ENCODE measurements around the gene PHF2.

PHF2 gene

DNA sequence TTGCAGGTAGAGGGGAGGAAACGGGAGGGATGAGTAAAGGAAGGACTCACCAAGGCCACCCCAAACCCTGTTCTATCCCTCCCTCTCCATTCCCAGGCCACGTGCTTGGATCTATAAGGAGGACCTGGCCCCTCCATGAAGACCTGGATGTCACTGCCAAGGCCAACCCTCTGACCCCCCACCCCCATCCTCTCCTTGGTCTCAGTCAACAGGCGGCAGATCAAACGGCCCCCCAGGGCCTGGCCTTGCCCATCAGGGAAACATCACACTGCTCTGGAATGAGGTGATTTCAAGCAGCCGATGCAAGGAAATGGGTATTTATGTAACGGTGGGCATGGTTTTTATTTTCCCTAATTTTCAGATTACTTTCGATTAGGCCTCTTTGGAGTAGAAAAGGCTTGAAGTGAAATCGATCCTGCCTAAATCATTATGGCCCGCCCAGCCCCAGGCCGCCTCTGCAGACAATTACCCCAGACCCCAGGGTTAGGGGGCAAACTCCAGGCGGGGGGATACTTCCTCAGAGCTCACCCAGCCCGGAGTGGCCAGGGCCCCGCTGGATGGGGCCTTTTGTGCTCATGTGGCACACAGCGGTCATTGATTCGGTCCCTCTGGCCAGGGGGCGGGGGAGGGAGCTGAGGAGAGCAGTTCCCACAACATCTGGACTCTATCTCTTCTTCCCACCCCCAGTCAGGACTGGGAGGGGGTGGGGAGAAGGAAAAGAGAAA lies 125.3 kb downstream of the PHF2 start:
- no peak for DNase-seq (ENCODE audit: low read depth)

DNA sequence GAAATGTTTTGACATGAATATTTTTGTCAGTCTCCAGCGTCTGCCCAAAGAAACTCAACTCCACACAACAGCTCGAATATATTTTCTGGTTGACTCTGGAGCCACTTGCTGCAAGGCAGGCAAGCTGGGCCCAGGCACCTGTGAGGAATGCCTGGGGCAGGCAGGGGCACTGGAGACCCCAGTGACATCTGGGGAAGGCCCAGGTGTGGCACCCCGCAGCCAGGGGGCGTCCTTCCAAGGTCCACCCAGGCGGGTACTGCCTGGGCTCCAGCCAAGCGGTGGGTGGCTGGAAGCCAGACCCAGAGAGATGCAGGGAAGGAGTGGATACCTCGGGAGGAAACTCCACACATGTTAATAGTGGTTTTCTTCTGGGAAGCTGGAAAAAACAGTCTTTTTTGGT lies 125.9 kb downstream of the PHF2 start:
- DNase-seq (ENCODE audit: low read depth), result no peak

- no peak for DNase-seq (ENCODE audit: low read depth)
These were observed 132.1 kb downstream of the PHF2 start for GRCh38 chr9:93708289-93708986.

GRCh38 chr9:93708987-93709302 lies 132.6 kb downstream of the PHF2 start:
- DNase-seq (ENCODE audit: low read depth), result no peak

- DNase-seq (ENCODE audit: low read depth), result no peak
These were observed 133.4 kb downstream of the PHF2 start for GRCh38 chr9:93709600-93710369.

DNA sequence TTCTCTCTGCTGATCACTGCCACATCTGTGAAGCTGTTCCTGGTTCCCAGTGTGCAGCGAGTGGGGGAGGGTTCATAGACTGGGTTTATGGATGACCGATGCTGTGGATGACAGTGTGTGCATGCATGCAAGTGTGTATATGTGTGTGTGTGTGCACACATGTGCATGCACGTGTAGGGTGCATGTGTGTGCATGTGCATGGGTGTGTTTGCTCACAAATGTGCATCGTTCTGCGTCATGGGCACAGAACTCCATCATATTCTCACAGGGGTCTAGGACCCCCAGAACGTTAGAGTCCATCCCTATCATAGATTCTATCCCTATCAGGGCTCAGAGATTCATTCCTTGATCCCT lies 134.0 kb downstream of the PHF2 start:
- DNase-seq (ENCODE audit: low read depth), result no peak

DNA sequence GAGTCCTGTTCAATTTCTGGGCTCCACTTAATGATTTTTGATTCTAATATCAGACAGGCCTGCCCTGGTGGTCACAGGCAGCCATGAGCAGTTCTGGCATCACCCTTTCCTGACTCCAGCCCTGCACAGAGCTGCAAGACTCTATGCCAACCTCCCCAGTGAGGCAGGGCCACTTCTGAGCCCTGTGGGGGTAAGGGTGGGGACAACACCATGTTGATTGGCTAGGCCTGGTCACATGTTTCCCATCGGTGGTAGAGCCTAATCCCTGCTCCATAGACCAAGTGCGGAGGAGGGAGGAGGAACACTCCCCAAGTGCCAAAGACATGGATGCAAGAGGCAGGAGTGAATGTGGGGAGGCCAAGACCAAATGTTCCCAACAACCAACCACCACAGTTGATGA lies 134.6 kb downstream of the PHF2 start:
- DNase-seq (ENCODE audit: low read depth), result no peak

DNA sequence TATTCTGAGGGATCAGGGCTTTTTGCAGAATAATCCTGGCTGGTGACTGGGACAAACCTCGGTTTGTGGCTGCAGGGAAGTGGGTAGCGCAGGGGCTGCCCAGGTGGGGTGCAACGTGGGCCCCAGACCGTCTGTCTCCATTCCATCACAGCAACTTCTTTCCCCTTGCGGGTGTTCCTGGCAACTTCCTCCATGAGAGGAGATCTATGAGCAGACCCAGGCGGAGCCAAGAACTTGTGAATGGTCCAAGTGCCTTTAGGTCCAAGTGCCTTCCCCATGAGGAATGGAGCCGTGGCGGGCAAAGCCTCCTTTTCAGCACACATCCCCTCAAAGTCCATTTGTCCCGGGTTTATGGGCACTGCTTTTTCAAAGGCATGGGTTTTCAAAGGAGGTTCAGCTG lies 136.5 kb downstream of the PHF2 start:
- no peak for DNase-seq (ENCODE audit: low read depth)

DNA sequence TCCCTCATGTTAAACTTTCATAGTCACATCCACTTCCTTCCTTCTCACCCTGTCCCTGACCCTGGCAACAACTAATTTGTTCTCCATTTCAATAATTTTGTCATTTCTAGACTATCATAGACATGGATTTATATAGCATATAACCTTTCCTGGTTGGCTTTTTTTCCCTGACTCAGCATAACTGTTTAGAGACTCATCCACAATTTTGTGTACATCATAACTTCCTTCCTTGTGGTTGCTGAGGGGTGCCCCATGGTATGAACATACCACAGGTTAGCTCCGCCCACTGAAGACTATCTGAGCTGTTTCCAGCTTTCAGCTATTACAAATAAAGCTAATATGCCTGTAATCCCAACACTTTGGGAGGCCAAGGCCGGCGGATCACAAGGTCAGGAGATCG lies 137.3 kb downstream of the PHF2 start:
- no peak for DNase-seq (ENCODE audit: low read depth)

DNA sequence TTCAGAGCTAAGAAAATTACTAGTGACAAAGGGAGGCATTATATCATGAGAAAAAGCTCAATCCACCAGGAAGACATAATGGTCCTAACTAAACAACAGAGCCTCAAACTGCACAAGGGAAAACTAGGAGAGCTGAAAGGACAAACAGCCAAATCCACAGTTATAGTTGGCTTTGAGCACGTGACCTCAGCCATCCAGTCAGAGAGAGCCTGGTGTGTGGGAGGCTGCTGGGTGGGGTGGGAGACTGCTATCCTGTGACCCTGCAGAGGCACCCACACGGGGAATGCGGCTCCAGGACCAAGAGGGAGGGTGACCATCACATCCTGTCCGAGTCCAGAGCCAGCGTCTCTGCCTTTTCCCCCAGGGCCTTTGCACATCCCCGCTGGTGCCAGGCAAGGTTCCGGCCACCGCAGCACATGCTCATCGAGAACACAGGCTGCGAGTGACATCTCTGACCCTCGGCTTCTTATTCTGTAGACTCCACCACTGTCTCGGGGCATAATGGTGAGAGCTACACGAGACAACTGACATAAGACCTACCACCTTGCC lies 145.1 kb downstream of the PHF2 start:
- no peak for DNase-seq (ENCODE audit: low read depth)

DNA sequence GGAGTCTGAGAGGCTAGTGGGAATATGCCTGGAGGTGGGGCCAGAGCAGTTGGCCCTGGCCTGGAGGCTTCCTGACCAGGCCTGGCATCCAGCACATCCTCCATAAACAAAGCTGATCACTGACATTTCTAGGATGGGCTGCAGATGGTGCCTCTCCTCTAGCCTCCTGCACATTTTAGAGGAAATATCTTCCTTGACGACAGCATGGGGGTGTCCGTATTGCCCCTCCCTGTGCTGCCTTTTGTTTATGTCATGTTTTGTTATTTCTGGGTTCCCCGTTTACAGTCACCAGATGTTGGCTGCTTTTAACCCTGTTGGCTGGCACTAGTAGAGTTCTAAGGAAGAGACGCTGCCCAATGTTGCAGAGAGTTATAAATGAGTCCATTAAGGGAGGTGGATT lies 148.5 kb downstream of the PHF2 start:
- no peak for DNase-seq (ENCODE audit: low read depth)

DNA sequence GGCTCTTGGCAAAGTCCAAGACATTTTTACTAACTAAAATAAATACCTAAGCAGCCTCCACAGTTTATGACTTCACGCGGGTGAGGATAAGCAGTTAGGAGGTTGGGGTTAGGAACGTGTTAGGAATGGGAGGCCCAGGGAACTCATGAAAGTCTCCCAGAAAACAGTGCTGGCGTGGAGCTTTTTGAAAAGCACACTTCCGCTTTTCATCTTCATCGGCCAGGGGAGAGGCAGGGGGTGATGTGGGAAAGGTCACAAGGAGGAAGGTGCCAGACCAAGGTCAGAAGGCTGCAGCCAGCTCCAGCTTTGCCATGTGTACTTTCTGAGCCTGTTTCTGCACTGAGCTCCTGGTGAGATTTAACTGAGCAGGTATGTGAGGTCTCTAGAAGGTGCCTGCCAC lies 149.0 kb downstream of the PHF2 start:
- DNase-seq (ENCODE audit: low read depth), result no peak

- no peak for DNase-seq (ENCODE audit: low read depth)
These were observed 149.8 kb downstream of the PHF2 start for GRCh38 chr9:93726147-93726546.
